AG04449 (cell line): Measurements from ENCODE around the gene CEP131.
"Not testable (repeated sequence)": the region's sequence is repeated elsewhere in the genome, so short reads cannot be mapped to it uniquely, and the experiment has no call there.

Experiments used
- CTCF ChIA-PET: fragments of 350-600 bp; formaldehyde crosslinking; extraction: SDS; loops from one replicate; lab custom pipeline; 2021; ENCODE audit warnings: antibody characterized with exemption; lab: Yijun Ruan, JAX
- POLR2A ChIA-PET: fragments of 400-600, 350-600 bp; formaldehyde crosslinking; extraction: SDS; loops from one replicate; lab custom pipeline; 2020; ENCODE audit warnings: antibody characterized with exemption, inconsistent platforms; lab: Yijun Ruan, JAX
- DNase-seq: peaks from one replicate; pipeline ENCODE4 v3.0.0-alpha.2; 2010; ENCODE audit warnings: low read depth, low spot score
- H3K4me3 ChIP-seq: 2 replicates; pipeline ENCODE4 v1.5.1; 2011; ENCODE audit warnings: low read depth, mild to moderate bottlenecking, control low read depth, low read length
- TF ChIP-seq, protein P1 (sequence below): IDR thresholded peaks from one replicate; pipeline ENCODE4 v1.5.1; 2011; ENCODE audit warnings: mild to moderate bottlenecking, moderate library complexity, low read length, control low read depth, inconsistent platforms; ENCODE audit not compliant: insufficient read depth; ENCODE audit errors: missing control alignments

The CEP131 gene

DNA sequence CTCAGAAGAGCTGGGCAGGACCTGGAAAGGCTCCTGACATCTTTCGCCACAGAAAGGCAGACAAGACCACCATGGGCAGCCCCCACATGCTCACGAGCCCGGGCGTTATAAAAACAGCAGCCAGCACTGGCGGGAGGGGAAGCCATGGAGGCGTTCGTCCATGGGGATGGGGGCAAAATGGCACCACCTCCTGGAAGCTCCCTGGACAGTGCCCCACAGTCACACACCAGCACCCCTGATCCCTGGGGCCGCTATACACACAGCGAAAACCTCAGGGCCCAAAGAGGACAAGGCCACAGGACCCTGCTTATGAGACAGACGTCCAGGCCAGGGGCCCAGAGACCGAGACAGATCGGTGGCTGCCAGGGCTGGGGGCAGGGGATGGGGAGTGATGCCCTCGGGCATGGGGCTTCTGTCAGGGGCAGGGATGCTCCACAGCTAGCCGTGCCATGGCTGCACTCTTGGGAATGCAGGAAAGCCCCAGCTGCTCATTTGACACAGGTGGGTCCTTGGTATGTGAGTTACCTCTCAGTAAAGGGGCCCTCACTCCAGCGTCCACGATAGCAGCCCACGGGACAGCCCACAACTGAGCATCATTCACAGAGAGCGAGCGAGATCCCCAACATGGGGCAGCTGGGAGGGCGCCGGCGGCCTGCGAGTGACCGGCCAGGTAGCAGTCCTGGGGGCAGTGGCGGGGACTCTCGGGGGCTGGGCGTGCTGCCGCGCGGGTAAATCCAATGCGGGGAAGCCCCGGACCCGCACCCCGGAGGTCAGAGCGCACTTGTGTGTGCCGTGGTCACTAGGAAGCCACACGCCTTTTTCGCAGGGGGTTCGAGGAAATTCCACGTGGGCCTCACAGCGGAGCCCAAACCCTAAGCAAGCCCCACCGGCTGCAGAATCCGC is 63.8 kb downstream of the CEP131 start:
- CTCF ChIA-PET, result interaction anchor here (0.9 kb wide), 1 partner anchor 32 kb away, joined by 3 read pairs; no protein-coding TSS in a partner anchor

DNA sequence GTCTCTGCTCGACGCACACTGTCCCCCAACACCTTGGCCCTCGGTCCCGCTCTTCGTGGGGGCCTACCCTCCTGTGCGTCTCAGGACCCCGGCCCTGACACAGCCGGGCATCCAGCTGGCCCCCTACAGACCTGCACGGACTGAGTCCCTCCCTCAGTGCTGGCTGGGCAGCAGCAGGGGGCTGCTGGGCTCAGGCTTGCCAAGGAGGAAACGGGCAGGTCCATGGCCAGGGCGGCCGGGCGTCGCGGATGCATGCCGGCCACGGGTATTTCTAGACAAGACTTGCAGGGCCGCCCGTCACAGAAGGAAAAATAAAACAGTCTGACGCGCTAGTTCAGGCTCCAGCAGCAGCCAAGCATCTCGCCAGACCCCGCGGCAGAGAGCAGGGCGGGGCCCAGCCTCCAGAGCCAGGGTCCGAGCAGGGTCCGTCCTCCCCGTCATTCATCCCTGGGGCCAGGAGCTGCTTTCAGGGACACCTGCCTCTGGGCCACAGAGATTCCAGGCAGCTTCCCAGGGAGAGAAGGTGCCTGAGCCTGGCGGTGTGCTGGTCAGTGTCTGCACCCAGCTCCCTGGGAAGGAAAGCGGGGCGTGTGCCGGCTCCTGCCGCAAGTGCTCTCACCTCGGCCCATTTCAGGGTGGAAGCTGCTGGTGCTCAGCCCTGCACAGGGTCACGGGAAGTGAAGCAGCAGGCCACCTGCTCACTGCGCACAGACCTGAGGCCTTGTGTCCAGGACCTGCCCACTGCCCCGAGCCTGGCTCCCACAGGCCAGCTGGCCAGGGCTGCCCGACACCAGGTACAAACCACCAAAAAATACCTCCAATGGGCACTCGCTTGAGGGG is 64.7 kb downstream of the CEP131 start:
- POLR2A ChIA-PET, result no interaction called here
- TF ChIP-seq, protein P1, sequence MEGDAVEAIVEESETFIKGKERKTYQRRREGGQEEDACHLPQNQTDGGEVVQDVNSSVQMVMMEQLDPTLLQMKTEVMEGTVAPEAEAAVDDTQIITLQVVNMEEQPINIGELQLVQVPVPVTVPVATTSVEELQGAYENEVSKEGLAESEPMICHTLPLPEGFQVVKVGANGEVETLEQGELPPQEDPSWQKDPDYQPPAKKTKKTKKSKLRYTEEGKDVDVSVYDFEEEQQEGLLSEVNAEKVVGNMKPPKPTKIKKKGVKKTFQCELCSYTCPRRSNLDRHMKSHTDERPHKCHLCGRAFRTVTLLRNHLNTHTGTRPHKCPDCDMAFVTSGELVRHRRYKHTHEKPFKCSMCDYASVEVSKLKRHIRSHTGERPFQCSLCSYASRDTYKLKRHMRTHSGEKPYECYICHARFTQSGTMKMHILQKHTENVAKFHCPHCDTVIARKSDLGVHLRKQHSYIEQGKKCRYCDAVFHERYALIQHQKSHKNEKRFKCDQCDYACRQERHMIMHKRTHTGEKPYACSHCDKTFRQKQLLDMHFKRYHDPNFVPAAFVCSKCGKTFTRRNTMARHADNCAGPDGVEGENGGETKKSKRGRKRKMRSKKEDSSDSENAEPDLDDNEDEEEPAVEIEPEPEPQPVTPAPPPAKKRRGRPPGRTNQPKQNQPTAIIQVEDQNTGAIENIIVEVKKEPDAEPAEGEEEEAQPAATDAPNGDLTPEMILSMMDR, result no peak
- H3K4me3 ChIP-seq, result no peak overlapping the region
- CTCF ChIA-PET, result interaction anchor here (0.9 kb wide), 1 partner anchor 32 kb away, joined by 3 read pairs; no protein-coding TSS in a partner anchor
- no peak for DNase-seq

More for the DNA sequence above, 63.8 kb downstream of the CEP131 start:
- POLR2A ChIA-PET, result interaction anchor here (0.7 kb wide), 1 partner anchor 73 kb away, joined by 3 read pairs; no protein-coding TSS in a partner anchor
- no peak overlapping the region for H3K4me3 ChIP-seq
- TF ChIP-seq, protein P1, result no peak
- DNase-seq, result no peak

DNA sequence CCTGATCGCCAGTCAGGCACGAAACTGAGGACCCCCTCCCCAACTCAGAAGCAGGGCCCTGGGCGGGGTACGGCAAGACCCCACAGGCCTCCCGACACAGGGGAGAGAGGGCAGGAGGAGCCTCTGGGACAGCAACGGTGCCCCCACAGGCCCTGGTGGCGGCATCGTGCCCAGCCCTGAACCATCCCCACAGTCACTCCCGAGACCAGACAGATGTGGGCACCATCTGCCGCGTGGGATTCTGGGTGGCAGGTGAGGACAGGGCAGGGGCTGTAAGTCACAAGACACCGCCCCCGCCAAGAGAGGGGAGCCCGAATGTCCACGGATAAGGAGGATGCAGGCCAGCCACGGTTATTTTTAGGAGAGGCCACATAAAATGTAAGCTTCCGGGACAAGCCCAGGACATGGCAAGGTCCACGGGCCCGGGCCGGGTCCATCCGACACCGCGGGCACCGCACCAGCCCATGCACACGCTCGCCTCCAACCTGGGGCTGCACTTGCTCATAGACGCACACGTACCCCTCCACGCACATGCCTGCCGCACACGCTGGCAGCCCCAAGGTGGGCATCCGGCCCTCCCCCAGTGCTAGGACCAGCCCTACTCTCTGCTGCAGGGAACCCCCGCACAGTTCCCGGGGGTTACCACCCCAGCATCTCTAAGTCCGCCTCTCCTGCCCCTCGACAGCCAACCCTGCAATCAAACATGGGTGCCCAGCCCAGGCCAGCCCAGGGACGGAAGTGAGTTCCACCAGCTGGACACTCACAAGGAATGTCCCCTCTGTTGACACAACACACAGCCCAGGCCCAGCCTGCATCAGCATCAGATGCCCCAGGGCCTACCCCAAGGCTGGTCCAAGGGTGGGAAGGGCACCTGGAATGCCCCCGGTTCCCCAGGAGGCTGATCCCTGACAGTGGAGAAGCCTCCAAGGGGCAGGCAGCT is 65.6 kb downstream of the CEP131 start:
- TF ChIP-seq, protein P1, result no peak
- ChIA-PET POLR2A (no interaction called here), CTCF (no interaction called here)
- DNase-seq, result no peak
- H3K4me3 ChIP-seq, result no peak overlapping the region

DNA sequence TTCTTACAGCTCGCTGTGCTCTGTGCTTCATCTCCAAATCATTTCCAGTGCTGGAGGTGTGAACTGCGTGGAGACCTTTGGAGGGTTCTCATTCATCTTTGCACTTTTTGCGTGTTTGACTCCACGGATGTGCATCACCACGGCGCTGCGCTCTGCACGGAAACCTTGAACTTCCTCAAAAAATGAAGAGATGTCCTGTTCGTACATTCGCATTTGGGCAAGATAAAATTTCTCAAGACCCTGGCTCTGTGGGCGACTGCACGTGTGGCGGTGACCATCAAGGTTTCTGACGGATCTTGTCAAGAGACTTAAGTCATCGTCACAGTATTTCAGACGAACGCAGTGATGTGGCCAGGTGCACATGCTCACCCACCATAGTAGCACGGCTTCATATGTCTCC is 67.8 kb downstream of the CEP131 start:
- TF ChIP-seq, protein P1, result no peak
- POLR2A ChIA-PET, result no interaction called here
- no peak for DNase-seq
- CTCF ChIA-PET, result no interaction called here
- no peak overlapping the region for H3K4me3 ChIP-seq

DNA sequence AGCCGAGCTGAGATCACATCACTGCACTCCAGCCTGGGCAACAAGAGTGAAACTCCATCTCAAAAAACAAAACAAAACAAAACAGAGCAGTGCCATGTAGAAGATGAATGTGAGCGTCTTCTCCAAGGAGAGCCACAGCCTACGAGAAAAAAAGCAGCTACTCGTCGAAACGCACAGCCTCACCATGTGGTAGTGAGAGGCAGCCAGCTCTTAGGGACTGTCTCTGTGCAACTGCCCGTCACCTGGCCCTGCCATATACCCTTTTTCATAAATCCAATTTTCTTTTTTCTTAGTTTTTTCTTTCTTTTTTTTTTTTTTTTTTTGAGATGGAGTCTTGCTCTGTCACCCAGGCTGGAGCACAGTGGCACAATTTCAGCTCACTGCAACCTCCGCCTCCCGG is 68.7 kb downstream of the CEP131 start:
- H3K4me3 ChIP-seq, POLR2A ChIA-PET, DNase-seq: not testable (repeated sequence)
- CTCF ChIA-PET, result interaction anchor here (3.0 kb wide), 1 partner anchor 11 kb away, joined by 25 read pairs; no protein-coding TSS in a partner anchor

DNA sequence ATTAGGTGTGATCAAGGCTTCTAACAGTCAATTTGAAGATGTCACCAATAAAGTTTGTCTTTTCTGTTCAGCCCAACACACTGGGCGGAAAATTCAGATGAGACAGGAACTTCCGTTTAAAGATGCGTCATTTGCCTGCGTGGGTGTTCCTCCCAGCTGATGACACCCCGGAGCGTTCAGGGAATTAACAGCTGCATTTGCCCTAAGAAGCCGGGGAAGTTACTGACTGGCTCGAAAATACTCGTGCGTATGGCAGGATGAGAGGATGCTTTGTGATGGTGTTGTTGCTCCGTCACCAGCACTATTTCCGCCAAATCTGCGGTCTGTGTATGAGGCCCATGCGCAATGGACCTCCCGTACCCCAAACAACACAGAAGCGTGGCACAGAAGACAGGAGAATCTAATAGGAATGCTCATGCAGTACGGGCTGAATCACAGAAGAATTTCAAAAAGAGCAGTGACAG is 69.4 kb downstream of the CEP131 start:
- no peak overlapping the region for H3K4me3 ChIP-seq
- ChIA-PET POLR2A (no interaction called here), CTCF (interaction anchor here (1.5 to 3.0 kb wide), 2 partner anchors 10 to 13 kb away, joined by 5 to 25 read pairs; no protein-coding TSS in a partner anchor)
- TF ChIP-seq, protein P1, result no peak
- DNase-seq, result no peak
